NCI-H128 (cell line): ENCODE data around the gene PRKAB1.

Experiments used
- DNase-seq: peaks from one replicate; lab custom pipeline; 2025; ENCODE audit not compliant: unreplicated experiment; lab: John Stamatoyannopoulos, UW

The PRKAB1 gene

GRCh38 chr12:119661882-119662281 is 6.1 kb upstream of the PRKAB1 start:
- no peak for DNase-seq

- no peak for DNase-seq
Observed at GRCh38 chr12:119664642-119665041, 3.3 kb upstream of the PRKAB1 start.

GRCh38 chr12:119665164-119665929 is 2.6 kb upstream of the PRKAB1 start:
- DNase-seq: no peak

- no peak for DNase-seq
Observed at GRCh38 chr12:119666226-119666795, 1.6 kb upstream of the PRKAB1 start.

- DNase-seq: no peak
Observed at GRCh38 chr12:119666900-119667576, 895 bp upstream of the PRKAB1 start.

GRCh38 chr12:119668324-119668841 is 450 bp downstream of the PRKAB1 start:
- DNase-seq: no peak

- DNase-seq: no peak
Observed at GRCh38 chr12:119669744-119670472, 2.0 kb downstream of the PRKAB1 start.

- DNase-seq: no peak
Observed at GRCh38 chr12:119671070-119671469, 3.1 kb downstream of the PRKAB1 start.

GRCh38 chr12:119672194-119672593 is 4.3 kb downstream of the PRKAB1 start:
- DNase-seq: no peak

- no peak for DNase-seq
Observed at GRCh38 chr12:119673634-119674033, 5.7 kb downstream of the PRKAB1 start.

- no peak for DNase-seq
Observed at GRCh38 chr12:119674560-119674959, 6.6 kb downstream of the PRKAB1 start.

- DNase-seq: no peak
Observed at GRCh38 chr12:119676022-119676421, 8.1 kb downstream of the PRKAB1 start.

GRCh38 chr12:119676573-119676972 is 8.6 kb downstream of the PRKAB1 start:
- no peak for DNase-seq

GRCh38 chr12:119678459-119678858 is 10.5 kb downstream of the PRKAB1 start:
- DNase-seq: no peak

GRCh38 chr12:119679081-119679480 is 11.1 kb downstream of the PRKAB1 start:
- peak; percentile 45 for DNase-seq

- DNase-seq: no peak
Observed at GRCh38 chr12:119679490-119679889, 11.6 kb downstream of the PRKAB1 start.

GRCh38 chr12:119681111-119681510 is 13.2 kb downstream of the PRKAB1 start:
- no peak for DNase-seq

- DNase-seq: no peak
Observed at GRCh38 chr12:119681728-119682638, 14.1 kb downstream of the PRKAB1 start.

GRCh38 chr12:119682639-119683252 is 14.8 kb downstream of the PRKAB1 start:
- no peak for DNase-seq

- no peak for DNase-seq
Observed at GRCh38 chr12:119683413-119683812, 15.5 kb downstream of the PRKAB1 start.
